ENCODE data around the gene CRACDL.

CRACDL gene

DNA sequence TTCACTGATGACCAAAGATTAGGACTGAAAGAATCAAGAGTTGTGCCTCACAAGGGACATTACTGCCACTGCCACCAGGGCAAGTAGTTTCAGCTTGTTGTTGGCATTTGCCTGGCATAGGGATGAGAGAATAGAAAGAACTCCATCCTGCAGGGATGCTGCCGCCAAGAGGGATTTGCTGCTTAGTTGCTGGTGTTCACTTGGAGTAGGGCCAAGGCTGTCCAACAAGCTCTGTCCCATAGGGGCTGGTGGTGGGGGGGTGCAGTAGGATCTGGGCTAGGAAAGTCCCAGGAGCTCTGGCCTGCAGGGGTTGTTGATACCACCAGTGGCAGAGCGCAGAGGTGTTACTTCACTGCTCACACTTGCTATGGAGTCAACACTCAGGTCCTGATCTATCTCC is 120.2 kb downstream of the CRACDL start:
- no peak overlapping the region for H3K4me3 ChIP-seq (ENCODE audit: low read length)
- DNase-seq (ENCODE audit: low read depth), result no peak
- no peak for TF ChIP-seq CTCF (IDR thresholded peaks at IDR 0.05; ENCODE audit: insufficient read depth, low read depth, low read length, missing control alignments)

DNA sequence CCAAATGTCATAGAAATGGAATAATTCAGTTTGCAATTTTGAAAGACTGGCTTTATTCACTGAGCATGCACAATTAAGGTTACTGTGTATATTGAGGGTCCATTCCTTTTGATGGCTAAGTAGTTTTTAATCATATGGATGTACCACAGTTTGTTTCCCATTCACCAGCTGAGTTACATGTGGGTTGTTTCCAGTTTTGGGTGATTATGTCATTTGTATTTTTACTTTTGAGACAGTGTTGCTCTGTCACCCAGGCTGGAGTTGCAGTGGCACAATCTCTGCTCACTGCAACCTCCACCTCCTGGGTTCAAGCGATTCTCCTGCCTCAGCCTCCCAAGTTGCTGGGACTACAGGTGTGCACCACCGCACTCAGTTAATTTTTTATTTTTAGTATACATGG is 124.3 kb downstream of the CRACDL start:
- DNase-seq (ENCODE audit: low read depth), result no peak
- TF ChIP-seq CTCF (IDR thresholded peaks at IDR 0.05; ENCODE audit: insufficient read depth, low read depth, low read length, missing control alignments), result no peak
- no peak overlapping the region for H3K4me3 ChIP-seq (ENCODE audit: low read length)

- no peak for TF ChIP-seq CTCF (IDR thresholded peaks at IDR 0.05; ENCODE audit: insufficient read depth, low read depth, low read length, missing control alignments)
- no peak overlapping the region for H3K4me3 ChIP-seq (ENCODE audit: low read length)
- DNase-seq (ENCODE audit: low read depth), result no peak
Measured at GRCh38 chr2:98810588-98810928, 125.5 kb downstream of the CRACDL start.

DNA sequence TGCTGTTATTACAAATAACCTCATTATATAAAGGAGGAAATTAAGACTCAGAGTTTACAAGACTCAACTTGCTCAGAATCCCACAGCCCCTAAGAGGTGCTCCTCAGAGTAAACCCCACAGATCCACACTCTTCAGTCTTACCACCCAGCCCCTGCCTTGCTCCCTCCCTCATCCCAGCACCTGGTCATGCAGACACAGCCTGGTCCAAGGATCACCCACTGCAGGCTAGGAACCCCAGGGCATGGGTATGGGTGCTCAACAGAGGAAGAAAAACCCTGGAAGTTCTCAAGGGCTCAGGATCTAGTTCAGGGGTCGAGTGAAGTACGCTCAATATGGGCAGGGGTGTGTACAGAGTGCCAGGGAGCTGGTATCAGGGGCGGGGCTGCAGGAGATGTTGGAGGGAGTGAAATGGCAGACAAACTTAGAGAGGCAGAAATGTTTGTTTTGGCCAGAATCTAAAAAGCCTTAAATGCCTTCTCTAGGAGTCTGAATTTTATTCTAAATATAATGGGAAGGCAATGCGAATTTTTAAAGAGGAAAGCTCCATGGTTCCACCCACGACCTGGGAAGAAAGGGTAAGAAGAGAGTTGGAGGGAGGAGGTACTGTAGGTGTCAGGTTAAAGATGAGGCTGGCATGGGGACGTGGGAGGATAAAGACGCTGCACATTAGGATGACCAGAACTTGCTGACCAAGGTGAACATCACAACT is 126.0 kb downstream of the CRACDL start:
- no peak for DNase-seq (ENCODE audit: low read depth)
- H3K4me3 ChIP-seq (ENCODE audit: low read length), result no peak overlapping the region
- no peak for TF ChIP-seq CTCF (IDR thresholded peaks at IDR 0.05; ENCODE audit: insufficient read depth, low read depth, low read length, missing control alignments)

DNA sequence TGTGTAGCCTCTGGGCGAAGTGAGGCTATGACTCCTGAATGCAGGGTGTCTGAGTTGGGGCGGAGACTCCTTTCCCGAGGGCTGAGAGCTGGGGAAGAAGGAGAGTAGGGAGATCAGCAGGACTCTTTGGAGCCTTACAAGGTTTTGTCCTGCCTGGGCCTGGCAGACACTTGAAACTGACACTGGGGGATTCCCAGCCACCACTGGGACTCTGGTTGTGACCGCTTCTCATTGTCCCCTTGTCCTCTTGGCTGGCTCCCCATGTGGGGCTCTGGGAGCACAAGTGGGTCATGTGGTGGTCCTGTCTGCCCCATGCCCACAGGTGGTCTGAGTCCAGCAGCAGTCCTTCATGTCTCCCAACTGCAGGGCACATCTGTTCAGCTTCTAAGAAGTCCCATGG is 126.9 kb downstream of the CRACDL start:
- no peak for TF ChIP-seq CTCF (IDR thresholded peaks at IDR 0.05; ENCODE audit: insufficient read depth, low read depth, low read length, missing control alignments)
- H3K4me3 ChIP-seq (ENCODE audit: low read length), result no peak overlapping the region
- no peak for DNase-seq (ENCODE audit: low read depth)

DNA sequence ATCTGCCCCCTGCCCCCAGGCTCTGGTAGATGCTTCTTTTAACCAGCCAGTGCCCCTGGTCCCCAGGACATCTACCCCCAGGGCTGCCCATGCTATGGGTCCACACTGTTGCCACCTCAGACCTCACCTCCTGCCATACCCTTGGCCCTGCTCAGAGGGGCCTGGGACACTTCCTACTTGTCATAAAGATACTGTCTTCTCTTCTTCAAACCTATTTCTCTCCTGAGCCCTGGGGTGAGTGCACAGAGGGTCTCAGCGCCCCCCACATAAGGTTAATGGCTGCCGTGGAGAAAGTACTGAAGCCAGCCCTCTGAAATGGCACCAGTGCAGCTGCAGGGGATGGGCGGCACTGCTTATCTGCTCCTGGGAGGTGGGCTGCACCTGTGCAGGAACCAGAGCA is 127.5 kb downstream of the CRACDL start:
- no peak for DNase-seq (ENCODE audit: low read depth)
- no peak overlapping the region for H3K4me3 ChIP-seq (ENCODE audit: low read length)
- TF ChIP-seq CTCF (IDR thresholded peaks at IDR 0.05; ENCODE audit: insufficient read depth, low read depth, low read length, missing control alignments), result no peak

GRCh38 chr2:98807929-98808328 is 128.1 kb downstream of the CRACDL start:
- no peak overlapping the region for H3K4me3 ChIP-seq (ENCODE audit: low read length)
- no peak for TF ChIP-seq CTCF (IDR thresholded peaks at IDR 0.05; ENCODE audit: insufficient read depth, low read depth, low read length, missing control alignments)
- no peak for DNase-seq (ENCODE audit: low read depth)
